Neural cell (in vitro differentiated cells): ENCODE measurements around the gene ZNF79. TPM values are rescaled to one million over a fixed set of nuclear protein-coding genes. Genes with fewer than 3 reads are reported as not detected.

ENCODE experiments used
- H2AFZ ChIP-seq: fragments of 200-600, 300-800 bp; sonication (generic), shearing (Covaris generic); 2 replicates; pipeline ENCODE4 v1.6.0; 2014; ENCODE audit warnings: low read depth, mild to moderate bottlenecking, antibody characterized with exemption, low read length, moderate library complexity
- H3F3A ChIP-seq: fragments of 200-600 bp; shearing (Covaris generic); 2 replicates; pipeline ENCODE4 v1.6.1; 2016; ENCODE audit warnings: mild to moderate bottlenecking, moderate library complexity, mixed read lengths, antibody characterized with exemption, low read length; ENCODE audit not compliant: insufficient read depth, poor library complexity, severe bottlenecking
- H3K27ac ChIP-seq: fragments of 200-600, 300-800 bp; sonication (generic), shearing (Covaris generic); 2 replicates; pipeline ENCODE4 v1.5.1; 2014; ENCODE audit warnings: mild to moderate bottlenecking, low read length, moderate library complexity
- H3K27me3 ChIP-seq: fragments of 300-800, 200-600 bp; sonication (generic), shearing (Covaris generic); 2 replicates; pipeline ENCODE4 v1.6.0; 2014; ENCODE audit warnings: mild to moderate bottlenecking, low read depth, low read length, moderate library complexity; ENCODE audit not compliant: insufficient read depth
- H3K36me3 ChIP-seq: fragments of 300-800, 200-600 bp; sonication (generic), shearing (Covaris generic); 2 replicates; pipeline ENCODE4 v1.5.1; 2014; ENCODE audit warnings: mild to moderate bottlenecking, antibody characterized with exemption, low read length, moderate library complexity; ENCODE audit not compliant: insufficient read depth
- H3K4me2 ChIP-seq: fragments of 300-800, 200-600 bp; sonication (generic), shearing (Covaris generic); 2 replicates; pipeline ENCODE4 v1.6.0; 2014; ENCODE audit warnings: mild to moderate bottlenecking, low read length
- H3K4me3 ChIP-seq: fragments of 300-800, 200-600 bp; sonication (generic), shearing (Covaris generic); 2 replicates; pipeline ENCODE4 v1.5.1; 2014; ENCODE audit warnings: mild to moderate bottlenecking, low read length, moderate library complexity
- H3K79me2 ChIP-seq: fragments of 200-600 bp; shearing (Covaris generic); replicated peaks from 2 replicates; pipeline ENCODE4 v1.6.0; 2014; ENCODE audit warnings: mild to moderate bottlenecking, low read length, moderate library complexity; ENCODE audit not compliant: insufficient read depth
- H3K9ac ChIP-seq: fragments of 300-800, 200-600 bp; sonication (generic), shearing (Covaris generic); 2 replicates; pipeline ENCODE4 v1.6.1; 2016; ENCODE audit warnings: mild to moderate bottlenecking, low read length, mixed read lengths
- H3K9me2 ChIP-seq: fragments of 200-600 bp; shearing (Covaris generic); 2 replicates; pipeline ENCODE4 v1.6.1; 2016; ENCODE audit warnings: mild to moderate bottlenecking, low read length, mixed read lengths; ENCODE audit not compliant: insufficient read depth
- H3K9me3 ChIP-seq: fragments of 200-600, 300-800 bp; sonication (generic), shearing (Covaris generic); 2 replicates; pipeline ENCODE4 v1.6.1; 2016; ENCODE audit warnings: mild to moderate bottlenecking, mixed run types, low read length, moderate library complexity, mixed read lengths
- H4K20me1 ChIP-seq: fragments of 200-600 bp; shearing (Covaris generic); 2 replicates; pipeline ENCODE4 v1.6.1; 2016; ENCODE audit warnings: mild to moderate bottlenecking, mixed run types; ENCODE audit not compliant: insufficient read depth
- EP300 ChIP-seq: fragments of 450-650 bp; conservative IDR thresholded peaks from 2 replicates; pipeline ENCODE4 v1.6.1; 2014; ENCODE audit warnings: antibody characterized with exemption, mild to moderate bottlenecking, moderate library complexity; ENCODE audit not compliant: poor library complexity, severe bottlenecking
- EZH2 ChIP-seq: fragments of 200-600, 300-800 bp; shearing (Covaris generic), sonication (generic); IDR thresholded peaks from 2 replicates; pipeline ENCODE4 v1.6.1; 2014; ENCODE audit warnings: antibody characterized with exemption, low read length, borderline replicate concordance, mild to moderate bottlenecking; ENCODE audit not compliant: insufficient read depth, poor library complexity, severe bottlenecking
- MXI1 ChIP-seq: fragments of 450-650 bp; conservative IDR thresholded peaks from 2 replicates; pipeline ENCODE4 v1.6.1; 2014; ENCODE audit warnings: antibody characterized with exemption, mild to moderate bottlenecking; ENCODE audit not compliant: poor library complexity, severe bottlenecking
- POLR2AphosphoS5 ChIP-seq: IDR thresholded peaks from 2 replicates; pipeline ENCODE4 v1.6.1; 2012
- RAD21 ChIP-seq: fragments of 450-650 bp; conservative IDR thresholded peaks from 2 replicates; pipeline ENCODE4 v1.6.1; 2014; ENCODE audit warnings: antibody characterized with exemption, mild to moderate bottlenecking, moderate library complexity
- SMC3 ChIP-seq: fragments of 450-650 bp; conservative IDR thresholded peaks from 2 replicates; pipeline ENCODE4 v1.6.1; 2014; ENCODE audit warnings: antibody characterized with exemption, mild to moderate bottlenecking, moderate library complexity; ENCODE audit not compliant: poor library complexity
- TAF1 ChIP-seq: IDR thresholded peaks from 2 replicates; pipeline ENCODE4 v1.6.1; 2012; ENCODE audit warnings: low read depth
- polyA plus RNA-seq: library from polyadenylated mRNA; depleted of rRNA; stranded (reverse); fragments of >200 nt; gene quantifications from 2 replicates; pipeline ENCODE4 v1.2.3, GENCODE V29; 2014
- TF ChIP-seq, protein P1 (sequence below): fragments of 450-650 bp; IDR thresholded peaks from 2 replicates; pipeline ENCODE4 v1.5.1; 2014; ENCODE audit warnings: antibody characterized with exemption, mild to moderate bottlenecking, moderate library complexity; ENCODE audit not compliant: poor library complexity, severe bottlenecking
- TF ChIP-seq, protein P2 (sequence below): IDR thresholded peaks from 2 replicates; pipeline ENCODE4 v1.6.1; 2012; ENCODE audit warnings: borderline replicate concordance

ZNF79 gene
- polyA plus RNA-seq, 1 donor from 2014 or later: 2.9 TPM

DNA sequence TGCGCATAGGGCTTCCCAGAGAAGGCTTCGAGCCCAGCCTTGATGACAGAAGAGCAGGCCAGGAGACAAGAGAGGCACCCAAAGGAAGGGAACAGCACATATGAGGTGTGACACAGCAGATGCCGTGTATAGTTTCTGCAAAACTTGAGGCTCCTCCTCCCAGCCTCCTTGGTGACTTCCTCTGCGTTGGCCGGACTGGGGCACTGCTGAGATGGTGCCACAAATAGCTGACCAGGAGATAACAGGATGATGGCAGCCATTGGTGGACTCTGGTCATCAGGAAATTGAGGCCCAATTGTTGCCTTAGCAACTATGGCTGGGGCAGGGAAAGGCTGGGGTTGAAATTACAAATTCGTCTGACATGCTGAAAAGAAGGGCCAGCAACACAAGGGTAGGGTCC lies 4.8 kb upstream of the ZNF79 start:
- no peak overlapping the region for H3K4me2 ChIP-seq
- no peaks in the 10 kb centered on the region for H3K79me2 ChIP-seq
- H3K36me3 ChIP-seq: no peaks in the 10 kb centered on the region
- no peak overlapping the region for H3K9ac ChIP-seq
- H2AFZ ChIP-seq: no peak overlapping the region
- no peak overlapping the region for H3K27ac ChIP-seq
- no peaks in the 10 kb centered on the region for H3K9me3 ChIP-seq
- H3K9me2 ChIP-seq: no peaks in the 10 kb centered on the region
- no peaks in the 10 kb centered on the region for H3K27me3 ChIP-seq
- H3K4me3 ChIP-seq: no peak overlapping the region
- H3F3A ChIP-seq: no peaks in the 10 kb centered on the region
- H4K20me1 ChIP-seq: no peaks in the 10 kb centered on the region
- TF ChIP-seq SMC3: no peak
- no peak for TF ChIP-seq MXI1
- TF ChIP-seq, protein P1, sequence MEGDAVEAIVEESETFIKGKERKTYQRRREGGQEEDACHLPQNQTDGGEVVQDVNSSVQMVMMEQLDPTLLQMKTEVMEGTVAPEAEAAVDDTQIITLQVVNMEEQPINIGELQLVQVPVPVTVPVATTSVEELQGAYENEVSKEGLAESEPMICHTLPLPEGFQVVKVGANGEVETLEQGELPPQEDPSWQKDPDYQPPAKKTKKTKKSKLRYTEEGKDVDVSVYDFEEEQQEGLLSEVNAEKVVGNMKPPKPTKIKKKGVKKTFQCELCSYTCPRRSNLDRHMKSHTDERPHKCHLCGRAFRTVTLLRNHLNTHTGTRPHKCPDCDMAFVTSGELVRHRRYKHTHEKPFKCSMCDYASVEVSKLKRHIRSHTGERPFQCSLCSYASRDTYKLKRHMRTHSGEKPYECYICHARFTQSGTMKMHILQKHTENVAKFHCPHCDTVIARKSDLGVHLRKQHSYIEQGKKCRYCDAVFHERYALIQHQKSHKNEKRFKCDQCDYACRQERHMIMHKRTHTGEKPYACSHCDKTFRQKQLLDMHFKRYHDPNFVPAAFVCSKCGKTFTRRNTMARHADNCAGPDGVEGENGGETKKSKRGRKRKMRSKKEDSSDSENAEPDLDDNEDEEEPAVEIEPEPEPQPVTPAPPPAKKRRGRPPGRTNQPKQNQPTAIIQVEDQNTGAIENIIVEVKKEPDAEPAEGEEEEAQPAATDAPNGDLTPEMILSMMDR: no peak
- TF ChIP-seq RAD21: no peak
- TF ChIP-seq, protein P2, sequence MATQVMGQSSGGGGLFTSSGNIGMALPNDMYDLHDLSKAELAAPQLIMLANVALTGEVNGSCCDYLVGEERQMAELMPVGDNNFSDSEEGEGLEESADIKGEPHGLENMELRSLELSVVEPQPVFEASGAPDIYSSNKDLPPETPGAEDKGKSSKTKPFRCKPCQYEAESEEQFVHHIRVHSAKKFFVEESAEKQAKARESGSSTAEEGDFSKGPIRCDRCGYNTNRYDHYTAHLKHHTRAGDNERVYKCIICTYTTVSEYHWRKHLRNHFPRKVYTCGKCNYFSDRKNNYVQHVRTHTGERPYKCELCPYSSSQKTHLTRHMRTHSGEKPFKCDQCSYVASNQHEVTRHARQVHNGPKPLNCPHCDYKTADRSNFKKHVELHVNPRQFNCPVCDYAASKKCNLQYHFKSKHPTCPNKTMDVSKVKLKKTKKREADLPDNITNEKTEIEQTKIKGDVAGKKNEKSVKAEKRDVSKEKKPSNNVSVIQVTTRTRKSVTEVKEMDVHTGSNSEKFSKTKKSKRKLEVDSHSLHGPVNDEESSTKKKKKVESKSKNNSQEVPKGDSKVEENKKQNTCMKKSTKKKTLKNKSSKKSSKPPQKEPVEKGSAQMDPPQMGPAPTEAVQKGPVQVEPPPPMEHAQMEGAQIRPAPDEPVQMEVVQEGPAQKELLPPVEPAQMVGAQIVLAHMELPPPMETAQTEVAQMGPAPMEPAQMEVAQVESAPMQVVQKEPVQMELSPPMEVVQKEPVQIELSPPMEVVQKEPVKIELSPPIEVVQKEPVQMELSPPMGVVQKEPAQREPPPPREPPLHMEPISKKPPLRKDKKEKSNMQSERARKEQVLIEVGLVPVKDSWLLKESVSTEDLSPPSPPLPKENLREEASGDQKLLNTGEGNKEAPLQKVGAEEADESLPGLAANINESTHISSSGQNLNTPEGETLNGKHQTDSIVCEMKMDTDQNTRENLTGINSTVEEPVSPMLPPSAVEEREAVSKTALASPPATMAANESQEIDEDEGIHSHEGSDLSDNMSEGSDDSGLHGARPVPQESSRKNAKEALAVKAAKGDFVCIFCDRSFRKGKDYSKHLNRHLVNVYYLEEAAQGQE: no peak
- TF ChIP-seq TAF1: no peak
- no peak for TF ChIP-seq EZH2
- TF ChIP-seq EP300: no peak
- no peak for TF ChIP-seq POLR2AphosphoS5

- TF ChIP-seq TAF1 (no peak), EZH2 (no peak), EP300 (no peak), RAD21 (no peak)
- Histone ChIP-seq H3K4me3 (no peak overlapping the region), H3K9me3 (no peaks in the 10 kb centered on the region), H3K27me3 (no peaks in the 10 kb centered on the region), H2AFZ (no peak overlapping the region), H3K9ac (no peak overlapping the region), H3K4me2 (no peak overlapping the region), H3K9me2 (no peaks in the 10 kb centered on the region), H3F3A (no peaks in the 10 kb centered on the region), H3K36me3 (no peaks in the 10 kb centered on the region), H3K79me2 (peaks cover 13% of the 10 kb centered on the region), H4K20me1 (no peaks in the 10 kb centered on the region), H3K27ac (no peak overlapping the region)
Observed at GRCh38 chr9:127421057-127421456, 3.1 kb upstream of the ZNF79 start.
